ENCODE data around the gene KDM4F.
"Not testable (repeated sequence)": the region's sequence is repeated elsewhere in the genome, so short reads cannot be mapped to it uniquely, and the experiment has no call there.

The KDM4F gene

DNA sequence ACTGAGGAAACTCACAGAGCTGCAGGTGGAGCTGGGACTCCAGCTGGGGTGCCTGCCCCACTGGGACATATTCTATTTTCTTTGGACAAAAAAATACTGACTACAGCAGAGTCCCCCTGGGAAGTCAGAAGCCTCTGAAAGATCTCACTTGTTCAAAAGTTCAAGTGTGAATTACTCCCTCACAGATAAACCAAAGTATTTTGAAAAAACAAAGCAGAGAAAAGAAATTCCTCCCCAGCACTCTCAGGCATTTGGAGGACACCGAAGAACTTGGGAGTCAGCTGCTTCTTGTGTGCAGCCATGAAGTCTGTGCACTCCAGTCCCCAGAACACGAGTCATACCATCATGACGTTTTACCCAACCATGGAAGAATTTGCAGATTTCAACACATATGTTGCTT is at the start of gene KDM4F:
Gene KDM4F, plus strand, starts transcription at position 301 of the 400 bp plus-strand sequence.
- DNase-seq: not testable (repeated sequence)

GRCh38 chr11:95003716-95004115 is 45.5 kb upstream of the KDM4F start:
- DNase-seq: no peak

DNA sequence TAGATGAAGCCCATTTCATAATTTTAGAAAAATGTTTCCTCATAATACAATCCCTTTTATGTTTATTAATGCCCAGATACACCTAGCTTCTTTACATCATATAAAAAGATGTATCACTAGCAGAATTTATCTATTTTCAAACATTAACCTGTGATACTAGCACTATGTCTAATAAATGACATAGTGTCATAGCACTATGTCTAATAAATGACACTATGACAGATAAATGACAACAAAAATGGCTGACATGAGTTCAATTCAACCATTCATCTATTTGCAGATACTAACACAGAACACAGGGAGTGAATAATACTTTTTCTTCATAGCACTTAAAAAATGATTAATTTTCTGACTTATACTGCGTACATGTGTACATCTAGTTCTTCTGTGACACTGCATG is 43.6 kb upstream of the KDM4F start:
- DNase-seq: no peak

- DNase-seq: no peak
Observed at GRCh38 chr11:95011376-95011775, 37.8 kb upstream of the KDM4F start.

- DNase-seq: no peak
Observed at GRCh38 chr11:95014184-95014821, 34.9 kb upstream of the KDM4F start.

DNA sequence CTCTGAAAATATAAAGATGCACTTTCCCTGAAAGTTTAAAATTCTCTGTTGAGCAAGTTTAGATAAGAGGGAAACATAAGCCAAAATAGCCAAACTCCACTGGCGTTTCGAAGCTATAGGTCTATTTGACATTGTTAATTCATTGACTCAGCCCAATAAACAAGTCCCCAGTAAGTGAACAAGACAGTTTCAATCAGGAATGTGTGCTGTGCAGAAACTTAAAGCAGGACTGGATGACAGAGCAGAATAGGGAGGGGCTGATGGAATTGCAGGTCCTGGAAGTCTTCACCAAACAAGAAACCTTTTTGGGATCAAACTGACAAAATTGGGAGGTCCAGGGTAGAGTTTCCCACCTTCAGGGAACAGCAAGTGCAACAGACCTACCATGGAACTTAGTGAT is 33.1 kb upstream of the KDM4F start:
- no peak for DNase-seq

- not testable (repeated sequence) for DNase-seq
Observed at GRCh38 chr11:95021468-95021867, 27.8 kb upstream of the KDM4F start.

- no peak for DNase-seq
Observed at GRCh38 chr11:95024958-95025357, 24.3 kb upstream of the KDM4F start, which contains the start of gene KDM4E. Gene KDM4E, plus strand, starts transcription at chr11:95025258. Its CDS starts 300 bp downstream, at chr11:95025558.

- not testable (repeated sequence) for DNase-seq
Observed at GRCh38 chr11:95025594-95025993, 23.6 kb upstream of the KDM4F start.

- DNase-seq: no peak
Observed at GRCh38 chr11:95028357-95028756, 20.9 kb upstream of the KDM4F start.

- no peak for DNase-seq
Observed at GRCh38 chr11:95033051-95033450, 16.2 kb upstream of the KDM4F start.

- DNase-seq: no peak
Observed at GRCh38 chr11:95035316-95035715, 13.9 kb upstream of the KDM4F start.

- not testable (repeated sequence) for DNase-seq
Observed at GRCh38 chr11:95037356-95038035, 11.7 kb upstream of the KDM4F start.

GRCh38 chr11:95042239-95042638 is 7.0 kb upstream of the KDM4F start:
- no peak for DNase-seq

DNA sequence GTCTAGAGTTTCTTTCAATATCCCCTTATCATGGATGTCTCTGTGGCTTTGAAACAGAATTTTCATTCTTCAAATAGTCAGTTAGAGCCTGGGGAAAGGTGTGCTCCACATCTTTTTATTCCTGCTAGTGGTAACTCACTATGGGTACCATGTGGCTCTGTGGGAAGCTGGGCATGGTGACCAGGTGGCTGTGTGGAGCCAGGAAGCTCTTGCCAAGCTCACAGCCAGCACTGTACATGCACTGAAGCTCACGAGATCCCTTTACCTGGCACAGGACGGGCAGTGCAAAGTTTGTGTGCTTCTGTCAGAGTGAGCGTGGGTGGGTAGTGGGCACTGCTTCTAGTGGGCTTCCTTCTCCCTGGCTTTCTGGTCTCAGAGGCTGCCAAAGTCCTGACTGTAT is 6.3 kb upstream of the KDM4F start:
- no peak for DNase-seq

DNA sequence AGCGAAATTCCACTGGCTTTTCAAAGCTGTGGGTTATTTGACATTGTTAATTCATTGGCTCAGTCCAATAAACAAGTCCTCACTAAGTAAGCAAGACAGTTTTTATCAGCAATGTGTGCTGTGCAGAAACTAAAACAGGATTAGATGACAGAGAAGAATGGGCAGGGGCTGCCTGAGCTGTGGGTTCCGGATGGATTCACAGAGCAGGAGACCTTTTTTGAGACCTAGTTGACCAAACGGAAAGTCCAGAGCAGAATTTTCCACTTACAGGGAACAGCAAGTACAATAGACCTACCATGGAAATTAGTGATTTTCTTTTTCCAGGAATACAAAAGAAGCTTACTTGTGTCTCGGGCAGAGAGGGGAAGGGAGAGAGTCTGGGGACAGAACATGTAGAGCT is 5.2 kb upstream of the KDM4F start:
- DNase-seq: no peak

DNA sequence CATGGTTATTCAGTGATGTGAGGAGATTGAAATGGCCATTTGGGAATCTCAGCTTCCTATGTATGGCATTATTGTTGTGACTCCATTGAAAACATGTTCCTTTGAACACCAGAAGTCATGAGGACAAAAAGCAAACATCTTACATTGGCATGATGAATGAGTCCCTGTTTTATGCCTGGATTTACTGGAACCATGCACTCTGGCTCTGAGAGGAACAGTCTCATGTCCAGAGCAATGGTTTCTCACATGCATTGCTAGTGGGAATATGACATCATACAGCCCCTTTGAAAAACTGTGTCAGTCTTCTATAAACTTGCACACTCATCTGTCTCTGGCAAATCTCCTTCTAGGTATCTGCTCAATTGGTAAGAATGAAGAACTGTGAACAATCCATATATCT is 3.4 kb upstream of the KDM4F start:
- no peak for DNase-seq

GRCh38 chr11:95050595-95051202 is 1.5 kb downstream of the KDM4F start:
- DNase-seq: no peak

DNA sequence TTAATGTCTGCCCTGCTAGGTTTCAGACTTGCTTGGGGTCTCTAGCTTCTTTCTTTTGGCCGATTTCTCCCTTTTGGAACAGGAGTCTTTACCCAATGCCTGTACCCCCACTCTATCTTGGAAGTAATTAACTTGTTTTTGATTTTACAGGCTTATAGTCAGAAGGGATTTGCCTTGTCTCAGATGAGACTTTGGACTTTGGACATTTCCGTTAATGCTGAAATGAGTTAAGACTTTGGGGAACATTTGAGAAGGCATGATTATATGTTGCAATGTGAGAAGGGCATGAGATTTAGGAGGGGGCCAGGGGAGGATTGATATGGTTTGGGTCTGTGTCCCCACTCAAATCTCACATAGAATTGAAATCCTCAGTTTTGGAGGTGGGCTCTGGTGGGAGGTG is 5.1 kb downstream of the KDM4F start:
- no peak for DNase-seq

DNA sequence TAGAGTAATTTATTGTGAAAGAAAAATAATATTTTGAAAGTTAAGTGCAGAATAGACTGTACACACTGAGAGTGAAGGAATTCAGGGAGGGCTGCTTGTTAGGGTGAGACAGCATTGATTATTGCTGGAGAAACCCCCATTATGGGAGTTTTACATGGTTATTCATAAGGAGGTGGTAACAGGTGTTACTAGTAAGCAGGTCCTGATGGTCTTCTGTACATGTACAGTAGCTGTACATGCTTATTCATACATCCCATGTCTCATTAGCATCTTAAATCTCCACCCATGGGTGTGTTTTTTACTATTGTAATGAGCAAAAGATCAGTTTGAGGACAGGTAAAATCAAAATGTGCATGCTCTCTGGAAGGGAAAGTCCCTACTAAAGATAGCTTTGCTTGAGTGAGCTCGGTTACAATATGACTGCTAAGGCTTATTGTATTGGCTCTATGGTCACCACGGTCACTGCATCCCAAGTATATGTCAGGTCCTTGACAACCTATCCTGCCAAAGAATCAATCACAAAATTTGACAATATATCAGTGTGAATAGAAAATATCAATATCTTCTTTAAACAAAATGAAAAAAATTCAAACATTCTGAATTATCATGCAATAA is 6.2 kb downstream of the KDM4F start:
- no peak for DNase-seq

GRCh38 chr11:95057959-95058358 is 8.7 kb downstream of the KDM4F start:
- no peak for DNase-seq

- DNase-seq: no peak
Observed at GRCh38 chr11:95058621-95059020, 9.4 kb downstream of the KDM4F start.

DNA sequence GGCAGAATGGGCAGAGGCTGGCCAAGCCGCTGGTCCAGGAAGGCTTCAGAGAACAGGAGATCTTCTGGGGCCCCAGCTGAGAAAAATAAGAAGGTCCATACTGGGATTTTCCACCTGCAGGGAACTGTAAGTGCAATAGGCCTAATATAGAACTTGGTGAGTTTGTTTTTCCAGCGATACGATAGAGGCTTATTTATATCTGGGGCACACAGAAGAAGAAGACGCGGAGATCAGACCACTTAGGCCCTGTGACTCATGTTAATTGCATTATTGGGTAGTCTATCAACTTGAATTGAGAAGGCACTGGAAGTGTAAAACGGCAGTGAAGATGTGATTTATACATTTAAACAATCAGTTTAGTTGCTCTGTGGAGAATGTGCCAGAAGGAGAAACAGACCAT is 9.8 kb downstream of the KDM4F start:
- DNase-seq: no peak

GRCh38 chr11:95065336-95065735 is 16.1 kb downstream of the KDM4F start:
- DNase-seq: no peak

Data from NCI-H446 (cell line).